Chondrocyte (in vitro differentiated cells): ENCODE data around the gene SMG6. TPM values are rescaled to one million over a fixed set of nuclear protein-coding genes. Genes with fewer than 3 reads are reported as not detected.
A peak's percentile ranks its signal among the peaks of the same experiment; 100 is the strongest.

ENCODE experiments used
- DNase-seq: peaks from one replicate; pipeline ENCODE4 v3.0.0; 2021; ENCODE audit warnings: mixed read lengths, low spot score
- H3K27ac Mint-ChIP-seq: one replicate; pipeline ENCODE4 v1.8.0; 2021; ENCODE audit warnings: mild to moderate bottlenecking, moderate library complexity, mixed read lengths; ENCODE audit not compliant: unreplicated experiment
- H3K27me3 Mint-ChIP-seq: 2 replicates; pipeline ENCODE4 v1.8.0; 2021; ENCODE audit warnings: low read depth, mixed read lengths
- H3K36me3 Mint-ChIP-seq: 2 replicates; pipeline ENCODE4 v1.8.0; 2021; ENCODE audit warnings: low read depth, mixed read lengths
- H3K4me1 Mint-ChIP-seq: 2 replicates; pipeline ENCODE4 v1.8.0; 2021; ENCODE audit warnings: low read depth, mild to moderate bottlenecking, mixed read lengths
- H3K4me3 Mint-ChIP-seq: one replicate; pipeline ENCODE4 v1.8.0; 2021; ENCODE audit warnings: mild to moderate bottlenecking, moderate library complexity, mixed read lengths; ENCODE audit not compliant: unreplicated experiment
- H3K9me3 Mint-ChIP-seq: 2 replicates; pipeline ENCODE4 v1.8.0; 2021; ENCODE audit warnings: low read depth, mixed read lengths
- CTCF ChIP-seq: fragments of 200-600 bp; sonication (generic); IDR thresholded peaks from 2 replicates; pipeline ENCODE4 v1.5.0; 2021; ENCODE audit warnings: antibody characterized with exemption, mild to moderate bottlenecking, moderate library complexity
- total RNA-seq: library from RNA; stranded (reverse); gene quantifications from 3 replicates; pipeline ENCODE4 v1.2.1, GENCODE V29; 2021

The SMG6 gene
- total RNA-seq, 1 donor from 2014 or later, result 33.6 TPM

GRCh38 chr17:2174468-2175293 is 128.9 kb downstream of the SMG6 start:
- peak overlapping the region; percentile 34 for H3K4me3 Mint-ChIP-seq
- H3K27ac Mint-ChIP-seq, result peak overlapping the region; percentile 80
- H3K4me1 Mint-ChIP-seq, result peaks cover 76% of the 10 kb centered on the region

GRCh38 chr17:2174014-2174413 is 129.6 kb downstream of the SMG6 start:
- no peaks in the 10 kb centered on the region for H3K9me3 Mint-ChIP-seq
- peaks cover 69% of the 10 kb centered on the region for H3K4me1 Mint-ChIP-seq
- H3K36me3 Mint-ChIP-seq, result peaks cover 11% of the 10 kb centered on the region
- no peak for DNase-seq
- H3K27ac Mint-ChIP-seq, result peak overlapping the region; percentile 80
- H3K4me3 Mint-ChIP-seq, result peak overlapping the region; percentile 2
- H3K27me3 Mint-ChIP-seq, result no peaks in the 10 kb centered on the region
- TF ChIP-seq CTCF, result no peak

More at GRCh38 chr17:2174468-2175293, 128.9 kb downstream of the SMG6 start:
- Mint-ChIP-seq H3K27me3 (no peaks in the 10 kb centered on the region), H3K36me3 (peaks cover 5% of the 10 kb centered on the region), H3K9me3 (no peaks in the 10 kb centered on the region)
- DNase-seq, result no peak
- TF ChIP-seq CTCF, result no peak

- Mint-ChIP-seq H3K27me3 (no peaks in the 10 kb centered on the region), H3K27ac (peak overlapping the region; percentile 96), H3K4me1 (peaks cover 62% of the 10 kb centered on the region), H3K36me3 (peaks cover 11% of the 10 kb centered on the region), H3K9me3 (no peaks in the 10 kb centered on the region), H3K4me3 (peak overlapping the region; percentile 40)
- TF ChIP-seq CTCF, result no peak
- DNase-seq, result no peak
Observed at GRCh38 chr17:2172999-2173398, 130.6 kb downstream of the SMG6 start.

- Mint-ChIP-seq H3K4me3 (peak overlapping the region; percentile 40), H3K36me3 (peaks cover 10% of the 10 kb centered on the region), H3K27me3 (no peaks in the 10 kb centered on the region), H3K27ac (peak overlapping the region; percentile 96), H3K9me3 (no peaks in the 10 kb centered on the region), H3K4me1 (peaks cover 58% of the 10 kb centered on the region)
- TF ChIP-seq CTCF, result no peak
- no peak for DNase-seq
Observed at GRCh38 chr17:2172077-2172851, 131.3 kb downstream of the SMG6 start.

GRCh38 chr17:2171702-2172076 is 131.9 kb downstream of the SMG6 start:
- H3K9me3 Mint-ChIP-seq, result no peaks in the 10 kb centered on the region
- peak overlapping the region; percentile 40 for H3K4me3 Mint-ChIP-seq
- DNase-seq, result no peak
- no peaks in the 10 kb centered on the region for H3K27me3 Mint-ChIP-seq
- H3K4me1 Mint-ChIP-seq, result peaks cover 55% of the 10 kb centered on the region
- peaks cover 12% of the 10 kb centered on the region for H3K36me3 Mint-ChIP-seq
- no peak for TF ChIP-seq CTCF
- peak overlapping the region; percentile 96 for H3K27ac Mint-ChIP-seq
